Loucy (cell line): ENCODE data around the gene DTNB.

Source experiments
- CTCF ChIP-seq: fragments of 200-600 bp; sonication (generic); conservative IDR thresholded peaks from 2 replicates; pipeline ENCODE4 v1.5.1; 2014; ENCODE audit warnings: mild to moderate bottlenecking, antibody characterized with exemption, low read length
- EZH2phosphoT487 ChIP-seq: fragments of 200-600 bp; IDR thresholded peaks from 2 replicates; pipeline ENCODE4 v1.6.1; 2018; ENCODE audit warnings: antibody characterized with exemption, mild to moderate bottlenecking, moderate library complexity, borderline replicate concordance

GRCh38 chr2:25586726-25587144, 86.6 kb downstream of the DTNB start:
- no peak for TF ChIP-seq EZH2phosphoT487
- TF ChIP-seq CTCF = no peak
